HG02763 (cell line): ENCODE results near the gene MECP2.
A peak's percentile ranks its signal among the peaks of the same experiment; 100 is the strongest.

ENCODE experiments used
- ATAC-seq: cut with Tn5 transposase; IDR thresholded peaks from one replicate; pipeline ENCODE4 v1.9.1; 2021; ENCODE audit warnings: mild to moderate bottlenecking, moderate library complexity; ENCODE audit not compliant: unreplicated experiment

The MECP2 gene

DNA sequence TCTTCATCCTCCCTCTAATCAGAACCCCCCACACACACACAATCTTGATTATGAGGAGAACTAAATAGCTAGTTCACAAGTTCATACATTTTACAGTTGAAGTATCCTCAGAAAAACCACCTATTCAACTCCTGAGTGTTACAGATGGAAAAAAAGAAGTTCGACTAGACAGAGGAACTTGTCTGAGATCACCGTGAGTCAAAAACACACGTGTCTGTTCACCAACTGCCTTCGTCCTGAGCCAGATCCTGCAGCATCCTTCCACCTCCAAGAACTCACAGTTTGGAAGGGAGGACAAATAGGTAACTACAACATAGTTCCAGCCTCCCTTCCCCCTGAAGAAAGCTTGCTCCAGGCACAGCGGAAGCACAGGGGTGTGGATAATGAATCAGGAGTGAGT, 58.9 kb downstream of the MECP2 start:
- no peak for ATAC-seq

DNA sequence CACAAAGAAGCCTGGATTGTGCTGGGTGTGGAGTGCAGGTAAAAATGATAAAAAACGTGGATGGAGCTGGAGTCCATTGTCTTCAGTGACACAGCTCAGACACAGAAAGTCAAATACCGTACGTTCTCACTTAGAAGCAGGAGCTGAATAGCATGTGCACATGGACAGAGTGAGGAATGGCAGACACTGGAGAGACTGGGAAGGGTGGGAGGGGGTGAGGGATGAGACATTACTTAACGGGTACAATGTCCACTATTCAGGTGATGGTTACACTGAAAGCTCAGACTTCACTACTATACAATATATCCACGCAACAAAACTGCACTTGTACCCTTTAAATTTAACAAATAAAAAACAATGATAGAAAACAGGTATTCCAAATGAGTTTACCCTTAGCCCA, 59.8 kb downstream of the MECP2 start:
- no peak for ATAC-seq

DNA sequence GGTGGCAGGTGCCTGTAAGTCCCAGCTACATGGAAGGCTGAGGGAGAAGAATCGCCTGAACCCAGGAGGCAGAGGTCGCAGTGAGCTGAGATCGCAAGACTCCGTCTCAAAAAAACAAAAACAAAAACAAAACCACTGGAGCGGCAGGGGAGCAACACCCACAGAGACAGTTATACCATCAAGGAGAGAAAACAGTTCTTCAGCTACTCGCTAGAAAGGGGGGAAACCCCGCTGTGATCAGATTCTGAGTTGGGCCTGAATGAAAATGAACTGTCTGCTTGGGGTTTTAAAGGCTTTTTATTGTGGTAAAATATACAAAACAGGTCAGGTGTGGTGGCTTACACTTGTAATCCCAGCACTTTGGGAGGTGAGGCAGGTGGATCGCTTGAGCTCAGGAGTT, 61.0 kb downstream of the MECP2 start:
- ATAC-seq: no peak

DNA sequence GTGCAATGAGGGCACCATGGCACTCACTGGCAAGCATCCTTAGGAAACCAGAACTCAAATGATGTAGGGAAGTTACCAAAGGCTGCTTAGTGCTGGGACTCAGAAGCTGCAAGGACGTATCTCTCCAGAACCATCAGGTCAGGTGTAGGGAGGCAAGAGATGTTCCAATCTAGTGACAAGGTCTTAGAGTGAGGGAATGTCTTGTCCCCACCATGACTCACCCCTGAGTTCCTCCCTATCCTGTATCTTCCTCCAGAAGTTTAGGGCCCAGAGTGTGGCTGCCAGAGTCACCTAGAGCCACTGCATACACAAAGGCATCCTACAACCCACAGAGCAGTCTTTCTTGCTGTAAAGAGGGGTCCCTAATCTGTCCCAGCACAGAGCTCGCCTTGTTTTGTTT, 63.7 kb downstream of the MECP2 start:
- no peak for ATAC-seq

DNA sequence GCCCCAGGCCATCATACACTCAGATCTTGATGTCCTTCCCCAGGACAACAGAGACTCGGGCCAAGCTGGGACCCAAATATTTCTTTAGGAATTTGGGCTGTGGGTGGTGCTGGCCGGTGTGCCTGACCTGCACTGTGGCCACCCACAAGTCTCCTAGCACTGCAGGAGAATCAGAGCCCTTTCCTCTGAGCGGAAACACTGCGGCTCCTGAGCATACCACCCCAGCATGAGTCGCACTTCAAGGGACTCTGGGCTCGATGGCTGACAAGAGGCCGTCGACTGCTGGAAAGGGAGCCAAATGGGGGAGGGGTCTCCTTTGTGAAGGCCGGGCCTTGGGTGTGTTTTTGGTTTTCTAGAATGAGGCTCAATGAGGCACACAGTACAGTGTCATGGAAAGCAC, 64.9 kb downstream of the MECP2 start:
- ATAC-seq: no peak

DNA sequence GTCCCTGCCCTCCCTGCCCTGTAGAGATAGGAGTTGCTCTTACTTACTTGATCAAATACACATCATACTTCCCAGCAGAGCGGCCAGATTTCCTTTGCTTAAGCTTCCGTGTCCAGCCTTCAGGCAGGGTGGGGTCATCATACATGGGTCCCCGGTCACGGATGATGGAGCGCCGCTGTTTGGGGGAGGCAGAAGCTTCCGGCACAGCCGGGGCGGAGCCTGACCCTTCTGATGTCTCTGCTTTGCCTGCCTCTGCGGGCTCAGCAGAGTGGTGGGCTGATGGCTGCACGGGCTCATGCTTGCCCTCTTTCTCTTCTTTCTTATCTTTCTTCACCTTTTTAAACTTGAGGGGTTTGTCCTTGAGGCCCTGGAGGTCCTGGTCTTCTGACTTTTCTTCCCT, 65.4 kb downstream of the MECP2 start:
- ATAC-seq: no peak

DNA sequence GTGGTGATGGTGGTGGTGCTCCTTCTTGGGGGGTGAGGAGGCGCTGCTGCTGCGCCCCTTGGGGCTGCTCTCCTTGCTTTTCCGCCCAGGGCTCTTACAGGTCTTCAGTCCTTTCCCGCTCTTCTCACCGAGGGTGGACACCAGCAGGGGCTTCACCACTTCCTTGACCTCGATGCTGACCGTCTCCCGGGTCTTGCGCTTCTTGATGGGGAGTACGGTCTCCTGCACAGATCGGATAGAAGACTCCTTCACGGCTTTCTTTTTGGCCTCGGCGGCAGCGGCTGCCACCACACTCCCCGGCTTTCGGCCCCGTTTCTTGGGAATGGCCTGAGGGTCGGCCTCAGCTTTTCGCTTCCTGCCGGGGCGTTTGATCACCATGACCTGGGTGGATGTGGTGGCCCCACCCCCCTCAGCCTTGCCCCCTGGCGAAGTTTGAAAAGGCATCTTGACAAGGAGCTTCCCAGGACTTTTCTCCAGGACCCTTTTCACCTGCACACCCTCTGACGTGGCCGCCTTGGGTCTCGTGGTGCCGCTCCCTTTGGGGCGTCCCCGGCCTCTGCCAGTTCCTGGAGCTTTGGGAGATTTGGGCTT, 66.7 kb downstream of the MECP2 start:
- ATAC-seq: no peak

DNA sequence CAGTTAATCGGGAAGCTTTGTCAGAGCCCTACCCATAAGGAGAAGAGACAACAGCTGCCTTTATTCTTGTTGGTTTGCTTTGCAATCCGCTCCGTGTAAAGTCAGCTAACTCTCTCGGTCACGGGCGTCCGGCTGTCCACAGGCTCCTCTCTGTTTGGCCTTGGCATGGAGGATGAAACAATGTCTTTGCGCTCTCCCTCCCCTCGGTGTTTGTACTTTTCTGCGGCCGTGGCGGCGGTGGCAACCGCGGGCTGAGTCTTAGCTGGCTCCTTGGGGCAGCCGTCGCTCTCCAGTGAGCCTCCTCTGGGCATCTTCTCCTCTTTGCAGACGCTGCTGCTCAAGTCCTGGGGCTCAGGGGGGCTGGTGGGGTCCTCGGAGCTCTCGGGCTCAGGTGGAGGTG, 67.3 kb downstream of the MECP2 start:
- no peak for ATAC-seq

DNA sequence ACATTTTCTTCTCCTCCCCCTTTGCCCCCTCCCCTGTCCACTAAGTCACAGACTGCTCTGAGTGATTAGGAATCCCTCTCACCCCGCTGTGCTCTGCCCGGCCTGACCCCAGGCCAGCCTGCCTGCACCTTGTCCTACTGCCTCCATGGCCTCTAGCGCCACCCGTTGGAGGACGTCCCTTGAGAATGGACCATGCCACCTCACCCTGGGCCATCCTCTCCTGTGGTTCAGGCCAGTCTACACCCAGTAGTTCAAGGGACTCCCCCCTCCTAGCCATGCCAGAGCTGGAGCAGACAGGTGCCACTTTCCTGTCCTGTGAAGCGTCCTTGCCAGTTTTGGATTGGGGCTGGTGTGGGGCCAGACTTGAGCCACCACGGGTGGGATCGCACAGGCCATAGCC, 68.1 kb downstream of the MECP2 start:
- no peak for ATAC-seq

DNA sequence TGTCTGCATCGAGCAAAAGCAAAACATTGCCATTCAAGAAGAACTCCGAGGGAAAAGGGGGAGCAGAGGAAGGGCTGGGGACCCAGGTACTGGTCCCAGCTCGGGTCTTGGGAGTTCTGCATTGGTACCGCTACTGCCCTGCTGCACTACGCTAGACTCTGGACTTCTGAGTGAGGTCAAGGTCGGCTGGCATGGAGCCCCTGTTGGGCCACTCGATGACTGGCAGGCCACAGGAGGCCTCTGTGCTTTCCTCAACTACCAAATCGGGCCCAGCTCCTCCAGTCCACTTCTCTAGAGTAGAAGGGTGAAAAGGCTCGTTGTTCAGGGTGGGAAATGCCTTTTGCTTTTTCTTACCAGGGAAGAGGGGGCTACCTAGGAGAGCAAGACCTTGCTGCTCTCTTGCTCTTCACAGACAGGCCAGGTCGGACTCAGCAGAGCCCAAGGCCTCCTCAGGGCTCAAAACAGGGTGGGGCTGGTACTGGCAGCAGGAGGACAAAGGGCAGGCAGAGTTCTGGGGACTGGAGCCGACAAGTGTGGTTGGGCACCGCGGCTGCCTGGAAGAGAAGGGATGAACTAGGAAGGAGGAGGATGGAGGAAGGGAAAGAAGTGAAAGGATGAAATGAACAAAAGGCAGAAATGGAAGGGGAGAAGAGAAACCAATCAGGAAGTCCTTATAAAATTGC, 68.9 kb downstream of the MECP2 start:
- ATAC-seq: no peak

DNA sequence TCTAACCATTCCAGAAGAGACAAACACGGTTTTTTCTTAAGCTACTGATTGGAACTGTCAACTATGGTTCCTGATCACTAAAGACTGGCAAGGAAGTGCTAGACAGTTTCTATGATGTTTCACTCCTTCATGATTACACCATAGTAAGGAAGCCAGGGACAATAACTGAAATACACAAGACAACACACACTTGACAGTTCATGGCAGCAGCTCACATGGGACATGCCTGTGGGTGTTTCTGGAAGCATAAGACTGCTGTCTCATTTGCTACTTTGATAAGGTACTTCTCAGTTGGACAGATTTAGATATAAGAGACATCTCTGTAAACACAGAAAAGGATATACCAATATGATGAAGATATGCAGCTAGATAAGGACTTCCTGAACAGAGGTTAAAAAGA, 69.5 kb downstream of the MECP2 start:
- no peak for ATAC-seq

DNA sequence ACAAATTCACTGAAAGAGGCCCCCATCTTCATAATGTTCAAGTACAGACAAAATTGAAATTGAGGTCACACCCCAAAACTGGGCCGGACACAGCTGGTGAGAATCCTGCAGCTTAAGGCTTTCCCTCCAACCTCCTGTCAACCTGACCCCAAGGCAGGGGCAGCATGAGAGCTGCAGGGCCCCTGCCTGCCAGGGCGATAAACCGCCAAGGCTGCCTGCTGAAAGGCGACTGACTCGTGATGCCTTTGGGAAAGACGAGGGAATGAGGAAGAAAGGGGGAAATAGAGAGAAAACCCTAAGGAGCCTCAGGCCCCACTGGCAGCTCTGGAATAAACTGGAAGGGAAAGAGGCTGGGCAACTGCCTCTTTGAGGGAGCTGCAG, 70.5 kb downstream of the MECP2 start:
- ATAC-seq: no peak

DNA sequence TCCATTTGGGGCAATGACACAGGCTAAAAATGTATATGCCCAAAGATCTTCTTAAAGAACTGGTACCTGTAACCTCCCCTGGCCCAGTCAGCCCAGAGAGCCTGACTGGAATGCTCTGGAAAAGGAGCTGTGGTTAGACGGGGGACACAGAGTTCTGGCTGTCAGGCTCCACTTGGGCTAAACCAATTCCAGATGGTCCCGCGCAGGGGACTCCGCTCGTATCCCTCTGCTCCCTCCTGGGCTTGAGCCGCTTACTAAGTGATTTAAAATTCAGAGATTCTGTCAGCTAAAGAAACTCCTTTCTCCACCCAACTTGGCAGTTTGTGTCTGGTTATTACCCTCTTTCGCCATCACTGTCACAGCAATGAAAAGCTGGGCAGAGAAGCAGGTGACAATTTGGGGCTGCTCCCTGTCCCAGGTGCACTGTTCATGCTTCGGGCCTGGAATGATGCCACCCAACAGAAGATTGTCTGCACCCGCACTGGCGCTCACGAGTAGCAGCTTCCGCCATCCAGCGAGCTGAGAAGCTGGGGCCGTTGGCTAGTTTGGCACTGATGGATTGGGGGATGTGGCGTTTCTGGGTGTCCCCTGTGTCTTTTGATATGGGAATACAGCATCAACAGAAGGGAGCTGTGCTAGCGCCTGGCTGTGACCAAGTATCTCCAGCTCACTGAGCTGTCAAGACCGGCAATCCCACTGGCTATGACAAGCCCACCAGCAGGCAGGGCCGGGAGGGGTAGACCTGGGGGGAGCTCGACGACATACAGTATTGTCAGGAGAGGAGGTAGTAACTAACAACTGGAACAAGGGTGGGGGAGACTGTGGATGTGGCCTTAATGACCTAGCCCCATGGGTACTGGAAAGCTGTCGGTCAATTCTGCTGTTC, 71.1 kb downstream of the MECP2 start:
- no peak for ATAC-seq

DNA sequence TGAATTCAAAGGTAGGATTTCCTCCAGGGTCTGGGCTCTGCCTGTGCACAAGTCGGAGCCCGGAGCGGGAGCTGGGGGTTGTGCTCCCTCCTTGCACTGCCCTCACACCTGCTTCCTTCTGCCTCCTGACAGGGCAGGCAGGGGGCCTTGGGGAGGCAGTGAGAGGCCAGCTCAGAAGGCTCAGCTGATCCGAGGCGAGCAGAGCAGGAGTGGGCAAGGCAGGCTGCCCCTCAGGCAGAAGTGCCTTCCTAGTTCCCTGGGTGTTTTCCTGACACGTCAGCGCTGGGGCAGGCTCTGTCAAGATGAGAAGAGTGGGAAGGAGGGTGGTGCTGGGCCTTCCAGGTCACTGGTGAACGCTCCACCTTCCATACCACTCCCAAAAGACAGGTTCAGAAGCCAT, 72.3 kb downstream of the MECP2 start:
- no peak for ATAC-seq

DNA sequence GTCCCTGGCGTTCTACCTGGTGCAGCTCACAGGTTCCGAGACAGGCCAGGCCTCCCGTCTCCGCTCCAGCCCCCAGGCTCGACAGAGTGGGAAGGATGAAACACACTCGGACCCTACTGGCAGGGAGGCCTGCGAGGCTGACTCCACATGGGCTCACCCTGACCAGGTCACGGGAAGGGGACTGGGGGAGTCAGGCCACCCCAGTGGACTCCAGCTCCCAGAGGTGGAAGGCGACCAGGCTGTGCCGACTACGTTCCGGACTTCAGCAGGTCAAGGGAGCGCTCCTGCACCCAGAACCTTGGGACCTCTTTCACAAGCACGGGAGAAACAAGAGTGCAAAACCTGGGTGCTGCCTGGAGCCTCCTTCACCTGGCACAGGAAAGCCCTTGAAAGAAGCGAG, 73.2 kb downstream of the MECP2 start:
- no peak for ATAC-seq

DNA sequence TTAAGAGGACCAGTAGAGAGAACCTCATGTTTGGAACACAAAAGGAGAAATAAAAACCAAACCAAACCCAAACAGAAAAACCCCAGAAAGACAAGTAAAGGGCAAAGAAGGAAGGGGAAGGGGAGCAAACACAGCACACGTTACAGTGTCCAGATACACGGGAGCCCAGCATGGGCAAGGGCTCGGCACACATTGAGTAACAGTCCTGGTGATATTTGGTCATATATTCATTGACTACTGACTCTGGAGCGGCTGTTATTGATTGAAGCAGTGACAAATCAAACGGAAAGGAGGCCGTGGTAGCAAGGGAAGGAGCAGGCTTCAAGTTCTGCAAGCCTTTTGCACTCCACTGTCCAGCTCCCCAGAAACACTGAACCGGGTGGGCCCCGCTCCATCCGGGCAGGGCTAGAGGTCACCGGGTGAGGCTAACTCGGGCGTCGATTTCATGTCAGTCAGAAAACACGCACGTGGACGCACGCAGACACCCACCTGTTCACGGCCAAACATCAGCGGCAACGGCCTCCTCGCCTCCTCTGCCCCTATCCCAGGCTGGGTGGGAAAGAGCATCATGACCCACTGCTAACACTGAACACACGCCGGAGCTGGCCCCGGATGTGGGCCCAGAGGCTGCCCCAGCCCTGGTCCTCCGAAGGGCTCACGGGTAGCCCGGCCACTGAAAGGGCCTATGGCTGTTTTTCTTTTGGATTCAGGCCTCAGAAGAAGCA, 74.1 kb downstream of the MECP2 start:
- ATAC-seq: no peak

DNA sequence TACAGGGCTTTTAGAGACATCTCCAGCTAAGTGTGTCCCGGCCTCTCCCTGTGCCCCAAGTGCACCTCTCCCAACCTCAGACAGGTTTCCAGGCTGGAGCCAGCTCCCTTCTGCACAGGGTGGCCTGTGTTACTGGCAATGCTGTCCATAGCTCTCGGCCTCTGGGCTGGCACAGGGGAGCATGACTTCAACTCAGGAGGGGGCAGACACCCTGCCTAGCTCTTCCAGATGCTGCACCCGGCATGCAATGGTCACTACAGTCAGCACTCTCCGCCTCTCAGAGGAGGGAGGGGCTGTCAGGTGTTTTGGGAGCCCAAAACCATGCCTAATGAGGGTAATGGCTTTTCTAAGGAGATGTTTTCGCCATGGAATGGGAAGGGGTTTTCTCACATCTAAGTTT, 75.4 kb downstream of the MECP2 start:
- ATAC-seq: no peak

DNA sequence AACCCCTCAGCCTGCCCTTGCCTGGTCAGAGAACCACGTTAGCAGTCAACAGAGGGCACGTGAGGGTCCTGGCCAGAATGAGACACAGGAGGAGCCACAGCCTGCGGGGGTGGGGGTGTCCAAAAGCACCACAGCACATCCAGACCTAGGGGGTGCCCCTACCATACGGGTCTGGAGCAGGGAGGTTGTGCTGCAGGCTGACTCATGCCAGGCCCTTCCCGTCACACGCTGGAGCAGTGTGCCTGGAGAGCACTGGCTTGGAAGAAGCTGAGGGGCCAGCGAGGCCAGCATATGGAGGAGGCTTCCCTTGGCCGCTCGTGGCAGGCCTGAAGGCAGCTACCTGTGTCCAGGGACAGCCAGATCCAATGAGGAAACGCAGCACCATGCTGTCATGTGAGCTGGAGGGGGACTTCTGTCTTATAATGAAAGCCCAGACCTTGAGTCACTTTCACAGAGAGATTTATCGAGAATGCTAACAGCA, 76.3 kb downstream of the MECP2 start:
- no peak for ATAC-seq

DNA sequence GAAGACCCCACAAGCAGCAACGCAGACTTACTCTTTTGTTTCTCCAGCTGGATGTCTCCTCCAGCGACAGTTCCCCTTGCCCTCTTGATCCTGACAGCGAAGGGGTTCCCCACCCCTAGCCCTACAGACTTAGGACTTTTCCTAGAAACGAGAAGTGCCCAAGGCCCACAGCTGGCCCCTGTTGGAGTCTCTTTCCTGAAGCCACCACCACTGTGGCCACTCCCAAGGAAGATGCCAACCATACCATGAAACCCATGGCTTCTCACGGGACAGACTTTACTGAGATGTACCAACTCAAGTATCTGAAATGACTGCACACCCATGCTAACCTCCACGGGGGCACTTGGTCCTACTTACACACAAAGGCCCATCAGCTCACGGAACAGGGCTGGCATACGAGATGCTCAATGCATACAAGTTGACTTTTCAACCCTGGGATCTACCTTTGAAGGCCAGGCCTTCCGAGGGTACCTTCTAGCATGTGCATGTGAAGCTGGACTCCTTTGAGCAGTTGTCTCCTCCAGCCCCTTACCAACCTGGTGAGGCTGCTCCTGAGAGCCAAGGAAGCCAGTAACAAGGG, 76.9 kb downstream of the MECP2 start:
- ATAC-seq: no peak

DNA sequence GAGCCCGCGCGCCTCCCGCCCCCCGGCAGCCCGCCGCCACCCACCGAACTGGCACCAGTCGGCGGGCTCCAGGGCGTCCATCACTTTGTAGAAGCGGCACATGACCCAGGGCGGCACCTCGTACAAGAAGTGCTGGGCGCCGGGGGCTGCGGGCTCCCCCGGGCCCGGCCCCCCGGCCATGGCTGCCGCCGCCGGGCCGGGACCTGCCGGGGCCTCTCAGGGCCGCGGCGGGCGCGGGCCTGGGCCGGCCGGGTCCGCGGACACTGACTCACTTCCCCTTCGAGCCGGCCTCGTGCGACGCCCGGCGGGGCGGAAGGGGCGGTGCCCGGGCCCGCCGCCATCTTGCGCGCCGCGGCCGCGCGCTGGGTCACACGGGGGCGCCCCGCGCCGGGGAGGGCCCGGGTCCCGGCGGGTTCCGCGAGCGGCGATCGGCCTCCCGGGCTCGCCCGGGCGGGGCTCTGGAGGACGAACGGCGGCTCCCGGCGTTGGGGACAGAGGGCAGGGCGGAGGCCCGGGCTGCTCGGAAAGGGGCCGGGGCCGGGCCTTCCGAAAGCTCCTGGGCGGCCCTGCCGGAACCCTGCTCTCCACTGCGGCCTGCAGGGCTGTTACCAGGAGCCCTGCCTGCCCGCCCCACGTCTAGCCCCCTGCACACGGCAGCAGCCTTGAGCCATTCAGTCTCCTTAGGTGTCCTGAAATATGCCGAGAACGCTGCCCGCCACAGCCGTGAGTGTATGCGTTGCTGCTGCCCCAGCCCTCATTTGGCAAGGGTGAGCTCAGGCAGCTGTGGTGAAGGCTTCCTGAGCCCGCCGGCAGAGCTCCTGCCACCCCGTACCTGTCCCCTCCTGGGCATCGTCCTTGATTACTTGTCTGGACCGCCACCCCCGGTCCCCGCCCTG, 77.6 kb downstream of the MECP2 start, which contains the start of gene IRAK1:
Gene IRAK1 (minus strand): TSS at position 270 of the 896 bp plus-strand sequence. CDS start 90 bp downstream, at position 180.
- peak; percentile 63 for ATAC-seq
